H9 (cell line): ENCODE measurements around the gene LRCH1. TPM values are rescaled to one million over a fixed set of nuclear protein-coding genes. Genes with fewer than 3 reads are reported as not detected.

Experiments
- DNase-seq: peaks from one replicate; pipeline ENCODE4 v3.0.0-alpha.2; 2017
- H2AFZ ChIP-seq: one replicate; pipeline ENCODE4 v1.6.1; 2013; ENCODE audit warnings: mild to moderate bottlenecking, low read length, control low read depth, moderate library complexity
- H2AK5ac ChIP-seq: 2 replicates; pipeline ENCODE4 v1.6.1; 2013; ENCODE audit warnings: low read length, control low read depth, mixed read lengths; ENCODE audit not compliant: insufficient read length
- H2BK120ac ChIP-seq: one replicate; pipeline ENCODE4 v1.6.1; 2013; ENCODE audit warnings: low read depth, mild to moderate bottlenecking, low read length, control low read depth, inconsistent platforms; ENCODE audit not compliant: poor library complexity, severe bottlenecking
- H2BK12ac ChIP-seq: 2 replicates; pipeline ENCODE4 v1.6.1; 2013; ENCODE audit warnings: low read length, control low read depth, mixed read lengths, low read depth; ENCODE audit not compliant: insufficient read length
- H2BK15ac ChIP-seq: 2 replicates; pipeline ENCODE4 v1.6.1; 2013; ENCODE audit warnings: low read depth, low read length, control low read depth
- H2BK20ac ChIP-seq: one replicate; pipeline ENCODE4 v1.6.1; 2013; ENCODE audit warnings: low read depth, mild to moderate bottlenecking, low read length, control low read depth, inconsistent platforms; ENCODE audit not compliant: poor library complexity, severe bottlenecking
- H2BK5ac ChIP-seq: 2 replicates; pipeline ENCODE4 v1.6.1; 2013; ENCODE audit warnings: low read length, control low read depth, mixed read lengths; ENCODE audit not compliant: insufficient read length
- H3K14ac ChIP-seq: 2 replicates; pipeline ENCODE4 v1.6.1; 2013; ENCODE audit warnings: low read length, control low read depth; ENCODE audit not compliant: insufficient read depth
- H3K18ac ChIP-seq: 2 replicates; pipeline ENCODE4 v1.6.1; 2013; ENCODE audit warnings: low read depth, mild to moderate bottlenecking, mixed read lengths, low read length, control low read depth; ENCODE audit not compliant: insufficient read length
- H3K23ac ChIP-seq: 2 replicates; pipeline ENCODE4 v1.6.1; 2013; ENCODE audit warnings: low read length, control low read depth, mixed read lengths, low read depth; ENCODE audit not compliant: insufficient read length
- H3K23me2 ChIP-seq: 2 replicates; pipeline ENCODE4 v1.6.1; 2013; ENCODE audit warnings: low read depth, mild to moderate bottlenecking, mixed read lengths, low read length, control low read depth; ENCODE audit not compliant: insufficient read length, poor library complexity, severe bottlenecking
- H3K27ac ChIP-seq: 2 replicates; pipeline ENCODE4 v1.5.1; 2013; ENCODE audit warnings: low read length, control low read depth, mixed read lengths, low read depth; ENCODE audit not compliant: insufficient read length
- H3K27me3 ChIP-seq: 2 replicates; pipeline ENCODE4 v1.6.1; 2013; ENCODE audit warnings: low read length, control low read depth, inconsistent platforms; ENCODE audit not compliant: insufficient read depth
- H3K4ac ChIP-seq: 2 replicates; pipeline ENCODE4 v1.6.1; 2013; ENCODE audit warnings: low read depth, mild to moderate bottlenecking, control low read depth, inconsistent platforms, low read length, moderate library complexity
- H3K4me1 ChIP-seq: 2 replicates; pipeline ENCODE4 v1.6.1; 2013; ENCODE audit warnings: low read length, control low read depth, inconsistent platforms; ENCODE audit not compliant: insufficient read depth
- H3K4me2 ChIP-seq: 2 replicates; pipeline ENCODE4 v1.6.1; 2013; ENCODE audit warnings: low read length, control low read depth, mixed read lengths; ENCODE audit not compliant: insufficient read length, insufficient read depth
- H3K56ac ChIP-seq: 2 replicates; pipeline ENCODE4 v1.6.1; 2013; ENCODE audit warnings: low read depth, mild to moderate bottlenecking, mixed read lengths, low read length, control low read depth; ENCODE audit not compliant: insufficient read length
- H3K79me1 ChIP-seq: 2 replicates; pipeline ENCODE4 v1.6.1; 2013; ENCODE audit warnings: low read depth, mild to moderate bottlenecking, moderate library complexity, low read length, control low read depth, inconsistent platforms; ENCODE audit not compliant: insufficient read depth, poor library complexity, severe bottlenecking
- H3K79me2 ChIP-seq: 2 replicates; pipeline ENCODE4 v1.6.1; 2013; ENCODE audit warnings: low read length, control low read depth, inconsistent platforms; ENCODE audit not compliant: insufficient read depth
- H3K9ac ChIP-seq: 2 replicates; pipeline ENCODE4 v1.6.1; 2013; ENCODE audit warnings: low read length, control low read depth, mixed read lengths; ENCODE audit not compliant: insufficient read length; ENCODE audit errors: extremely low read depth
- H3K9me3 ChIP-seq: one replicate; pipeline ENCODE4 v1.6.1; 2013; ENCODE audit warnings: low read depth, low read length, inconsistent platforms; ENCODE audit not compliant: control insufficient read depth
- H3T11ph ChIP-seq: one replicate; pipeline ENCODE4 v1.6.1; 2013; ENCODE audit warnings: mild to moderate bottlenecking, low read length, control low read depth, inconsistent platforms
- H4K20me1 ChIP-seq: one replicate; pipeline ENCODE4 v1.6.1; 2013; ENCODE audit not compliant: control insufficient read depth, insufficient read length, insufficient read depth
- H4K5ac ChIP-seq: 2 replicates; pipeline ENCODE4 v1.6.1; 2013; ENCODE audit warnings: low read depth, mild to moderate bottlenecking, mixed read lengths, low read length, control low read depth; ENCODE audit not compliant: insufficient read length
- H4K8ac ChIP-seq: replicated peaks from 2 replicates; pipeline ENCODE4 v1.6.1; 2013; ENCODE audit warnings: low read length, control low read depth, mixed read lengths, low read depth; ENCODE audit not compliant: insufficient read length
- H4K91ac ChIP-seq: 2 replicates; pipeline ENCODE4 v1.6.1; 2013; ENCODE audit warnings: low read depth, mild to moderate bottlenecking, moderate library complexity, mixed read lengths, low read length, control low read depth; ENCODE audit not compliant: insufficient read length
- H3K27ac Mint-ChIP-seq, 3 experiments: 2 replicates in 2 of 3; 3 replicates in 1 of 3; pipeline ENCODE4 v1.8.0; 2020 to 2021; ENCODE audit warnings: mixed read lengths in 3 of 3, mild to moderate bottlenecking in 1 of 3, moderate library complexity in 1 of 3
- H3K27me3 Mint-ChIP-seq: 2 replicates; pipeline ENCODE4 v1.8.0; 2021; ENCODE audit warnings: low read depth, mild to moderate bottlenecking, moderate library complexity, mixed read lengths
- H3K36me3 Mint-ChIP-seq, 3 experiments: 2 replicates in 2 of 3; 3 replicates in 1 of 3; pipeline ENCODE4 v1.8.0; 2020 to 2021; ENCODE audit warnings: low read depth in 3 of 3, mixed read lengths in 3 of 3; ENCODE audit not compliant: insufficient read depth in 1 of 3
- H3K4me1 Mint-ChIP-seq, 2 experiments: 2 replicates each; pipeline ENCODE4 v1.8.0; 2020; ENCODE audit warnings: mixed read lengths in 2 of 2
- H3K4me3 Mint-ChIP-seq, 2 experiments: 2 replicates in 1 of 2; 3 replicates in 1 of 2; pipeline ENCODE4 v1.8.0; 2020 to 2021; ENCODE audit warnings: mild to moderate bottlenecking in 2 of 2, mixed read lengths in 2 of 2, moderate library complexity in 1 of 2
- H3K9me3 Mint-ChIP-seq, 2 experiments: 2 replicates in 1 of 2; 3 replicates in 1 of 2; pipeline ENCODE4 v1.8.0; 2020; ENCODE audit warnings: mild to moderate bottlenecking in 2 of 2, mixed read lengths in 2 of 2, moderate library complexity in 1 of 2
- CTCF ChIP-seq: fragments of 200-600 bp; sonication (generic); conservative IDR thresholded peaks from 3 replicates; pipeline ENCODE4 v1.8.0; 2021; ENCODE audit warnings: antibody characterized with exemption, mild to moderate bottlenecking
- WGBS: extraction: QIAGEN DNeasy Blood & Tissue Kit; methylation state at CpG from one replicate; pipeline ENCODE4 v1.1.7; 2013; ENCODE audit warnings: missing lambda C conversion rate, low lambda C conversion rate, mixed read lengths; ENCODE audit not compliant: insufficient read length; ENCODE audit errors: extremely low coverage; 5-methylcytosine and 5-hydroxymethylcytosine counted together
- total RNA-seq: library from RNA; stranded (reverse); gene quantifications from 2 replicates; pipeline ENCODE4 v1.2.1, GENCODE V29; 2021

LRCH1 gene
- total RNA-seq, 1 experiment from 2014 or later = 8.0 TPM

GRCh38 chr13:46575301-46575771 lies 22.4 kb downstream of the LRCH1 start:
- H3K18ac ChIP-seq = no peak overlapping the region
- H3K4me2 ChIP-seq = no peak overlapping the region
- no peaks in the 10 kb centered on the region for H4K20me1 ChIP-seq
- H3K27ac ChIP-seq = no peak overlapping the region
- no CpG with 5 or more reads among the region's 3 CpGs for WGBS
- DNase-seq = no peak
- no peak overlapping the region for H2AFZ ChIP-seq
- no peak overlapping the region for H4K8ac ChIP-seq
- no peak overlapping the region for H2BK120ac ChIP-seq
- no peak overlapping the region for H2BK12ac ChIP-seq
- H2AK5ac ChIP-seq = no peak overlapping the region
- H3T11ph ChIP-seq = no peak overlapping the region
- no peak overlapping the region for H4K91ac ChIP-seq
- H2BK5ac ChIP-seq = no peak overlapping the region
- H3K23me2 ChIP-seq = no peaks in the 10 kb centered on the region
- Mint-ChIP-seq H3K9me3 (no peaks in the 10 kb centered on the region), H3K27ac (no peak overlapping the region), H3K4me1 (peaks cover 11 to 18% of the 10 kb centered on the region in 2 experiments; a peak in 2 of 4 replicates), H3K36me3 (no peaks in the 10 kb centered on the region), H3K4me3 (no peak overlapping the region), H3K27me3 (no peaks in the 10 kb centered on the region)
- no peak overlapping the region for H2BK15ac ChIP-seq
- H3K9me3 ChIP-seq = no peaks in the 10 kb centered on the region
- no peak overlapping the region for H3K56ac ChIP-seq
- no peak overlapping the region for H4K5ac ChIP-seq
- H3K4me1 ChIP-seq = no peaks in the 10 kb centered on the region
- TF ChIP-seq CTCF = no peak
- H3K27me3 ChIP-seq = no peaks in the 10 kb centered on the region
- H3K23ac ChIP-seq = no peak overlapping the region
- H3K9ac ChIP-seq = no peak overlapping the region
- H3K4ac ChIP-seq = no peak overlapping the region
- H2BK20ac ChIP-seq = no peak overlapping the region
- H3K79me1 ChIP-seq = no peaks in the 10 kb centered on the region
- H3K79me2 ChIP-seq = no peaks in the 10 kb centered on the region; the same call in 1 of the 2 replicates
- H3K14ac ChIP-seq = no peak overlapping the region
